CD4-positive, alpha-beta T cell treated with Interleukin-15 for 1 hour (primary cell): ENCODE measurements around the gene ANXA3.

Experiments
- DNase-seq: peaks from one replicate; pipeline ENCODE4 v3.0.0-alpha.2; 2020

The ANXA3 gene

GRCh38 chr4:78648640-78649363 is 97.2 kb downstream of the ANXA3 start:
- no peak for DNase-seq

GRCh38 chr4:78650106-78651024 is 98.8 kb downstream of the ANXA3 start:
- no peak for DNase-seq

GRCh38 chr4:78651250-78651860 is 99.8 kb downstream of the ANXA3 start:
- DNase-seq: no peak

- no peak for DNase-seq
These were observed 100.8 kb downstream of the ANXA3 start for GRCh38 chr4:78652282-78652876.

GRCh38 chr4:78653655-78654054 is 102.1 kb downstream of the ANXA3 start:
- DNase-seq: no peak

GRCh38 chr4:78654807-78655206 is 103.2 kb downstream of the ANXA3 start:
- DNase-seq: no peak

GRCh38 chr4:78656968-78657445 is 105.4 kb downstream of the ANXA3 start:
- DNase-seq: no peak

GRCh38 chr4:78659264-78659663 is 107.7 kb downstream of the ANXA3 start:
- no peak for DNase-seq

- DNase-seq: no peak
These were observed 108.1 kb downstream of the ANXA3 start for GRCh38 chr4:78659665-78660064.
